SK-N-SH (cell line): Measurements from ENCODE around the gene CSNK1D. TPM values are rescaled to one million over a fixed set of nuclear protein-coding genes. Genes with fewer than 3 reads are reported as not detected.

ENCODE experiments used
- CTCF ChIA-PET: fragments of 300-600, 350-600 bp; formaldehyde crosslinking; extraction: SDS; loops from one replicate; lab custom pipeline; 2021; lab: Yijun Ruan, JAX
- POLR2A ChIA-PET: fragments of 350-600 bp; sonication (Branson Sonifier 250); formaldehyde crosslinking; extraction: SDS; loops from one replicate; lab custom pipeline; 2020; ENCODE audit warnings: antibody characterized with exemption, inconsistent platforms; lab: Yijun Ruan, JAX
- DNase-seq: peaks from one replicate; pipeline ENCODE4 v3.0.0; 2012
- H2AFZ ChIP-seq: fragments of 200-600 bp; sonication (generic); 2 replicates; pipeline ENCODE4 v1.8.1; 2016; ENCODE audit warnings: antibody characterized with exemption, mild to moderate bottlenecking, low read depth
- H3F3A ChIP-seq: fragments of 200-600 bp; sonication (generic); replicated peaks from 2 replicates; pipeline ENCODE3; 2016; ENCODE audit warnings: antibody characterized with exemption, mild to moderate bottlenecking; ENCODE audit not compliant: insufficient read depth
- H3K27ac ChIP-seq, 2 experiments: fragments of 200-500 bp in 1 of 2; fragments of 200-600 bp in 1 of 2; sonication (Bioruptor generic) in 1 of 2; sonication (generic), shearing (Covaris generic) in 1 of 2; 2 replicates each; pipeline versions ENCODE4 v1.5.1 to v1.6.1; 2014 to 2016; ENCODE audit warnings: low read depth in 2 of 2, inconsistent platforms in 1 of 2, low read length in 1 of 2, mild to moderate bottlenecking in 1 of 2, mixed read lengths in 1 of 2
- H3K27me3 ChIP-seq: fragments of 200-600 bp; sonication (generic), shearing (Covaris generic); 2 replicates; pipeline ENCODE4 v1.6.1; 2016; ENCODE audit warnings: mixed run types; ENCODE audit not compliant: insufficient read depth
- H3K36me3 ChIP-seq, 2 experiments: fragments of 200-500 bp in 1 of 2; fragments of 200-600 bp in 1 of 2; sonication (Bioruptor generic) in 1 of 2; sonication (generic) in 1 of 2; replicated peaks in 1 of 2; 2 replicates each; pipeline versions ENCODE3 to v1.5.1; 2014 to 2016; ENCODE audit warnings: low read length in 1 of 2, mild to moderate bottlenecking in 1 of 2; ENCODE audit not compliant: insufficient read depth in 2 of 2, control insufficient read depth in 1 of 2
- H3K4me1 ChIP-seq, 2 experiments: fragments of 200-500 bp in 1 of 2; fragments of 200-600 bp in 1 of 2; sonication (Bioruptor generic) in 1 of 2; sonication (generic), shearing (Covaris generic) in 1 of 2; 2 replicates each; pipeline versions ENCODE4 v1.5.1 to v1.6.1; 2014 to 2016; ENCODE audit warnings: low read depth in 1 of 2, low read length in 1 of 2, mixed run types in 1 of 2; ENCODE audit not compliant: insufficient read depth in 2 of 2, control insufficient read depth in 1 of 2
- H3K4me2 ChIP-seq: fragments of 200-600 bp; sonication (generic), shearing (Covaris generic); 2 replicates; pipeline ENCODE4 v1.6.1; 2017; ENCODE audit warnings: mixed run types
- H3K4me3 ChIP-seq, 2 experiments: fragments of 200-500 bp in 1 of 2; fragments of 200-600 bp in 1 of 2; sonication (Bioruptor generic) in 1 of 2; sonication (generic), shearing (Covaris generic) in 1 of 2; 2 replicates each; pipeline versions ENCODE4 v1.5.1 to v1.8.1; 2014 to 2016; ENCODE audit warnings: low read depth in 2 of 2, inconsistent platforms in 1 of 2, low read length in 1 of 2, mild to moderate bottlenecking in 1 of 2, mixed read lengths in 1 of 2, moderate library complexity in 1 of 2
- H3K79me2 ChIP-seq: fragments of 200-600 bp; sonication (generic); 2 replicates; pipeline ENCODE4 v1.8.1; 2017; ENCODE audit warnings: mild to moderate bottlenecking; ENCODE audit not compliant: insufficient read depth
- H3K9ac ChIP-seq: fragments of 200-600 bp; sonication (generic); 2 replicates; pipeline ENCODE4 v1.6.1; 2017; ENCODE audit warnings: mixed run types
- H3K9me2 ChIP-seq: fragments of 200-600 bp; sonication (generic); 2 replicates; pipeline ENCODE4 v1.6.1; 2017; ENCODE audit warnings: mixed run types
- H3K9me3 ChIP-seq: fragments of 200-600 bp; sonication (generic); 2 replicates; pipeline ENCODE4 v1.6.1; 2017; ENCODE audit warnings: mixed run types, mild to moderate bottlenecking, moderate library complexity
- H4K20me1 ChIP-seq: fragments of 200-600 bp; sonication (generic); 2 replicates; pipeline ENCODE4 v1.6.1; 2017; ENCODE audit warnings: mild to moderate bottlenecking, mixed run types; ENCODE audit not compliant: insufficient read depth
- MXI1 ChIP-seq: IDR thresholded peaks from 2 replicates; pipeline ENCODE4 v1.6.1; 2012; ENCODE audit warnings: mild to moderate bottlenecking, low read depth, low read length, improper control_type of control experiment
- NRF1 ChIP-seq: IDR thresholded peaks from 2 replicates; pipeline ENCODE4 v1.6.1; 2012; ENCODE audit warnings: low read depth, mild to moderate bottlenecking, low read length
- POLR2AphosphoS5 ChIP-seq: IDR thresholded peaks from 2 replicates; pipeline ENCODE4 v1.6.1; 2012; ENCODE audit warnings: low read depth, low read length
- RAD21 ChIP-seq: IDR thresholded peaks from 2 replicates; pipeline ENCODE4 v1.6.1; 2012; ENCODE audit warnings: mild to moderate bottlenecking, low read length
- RCOR1 ChIP-seq: fragments of 150-350 bp; IDR thresholded peaks from 2 replicates; pipeline ENCODE4 v1.6.1; 2017; ENCODE audit warnings: antibody characterized with exemption, low read length
- RFX5 ChIP-seq: IDR thresholded peaks from 2 replicates; pipeline ENCODE4 v1.6.1; 2012; ENCODE audit warnings: mild to moderate bottlenecking, improper control_type of control experiment, low read length
- SMC3 ChIP-seq: IDR thresholded peaks from 2 replicates; pipeline ENCODE4 v1.6.1; 2012; ENCODE audit warnings: low read depth, low read length, improper control_type of control experiment
- WGBS: methylation state at CpG from one replicate; pipeline ENCODE4 v1.1.6; 2017; ENCODE audit warnings: low lambda C conversion rate; 5-methylcytosine and 5-hydroxymethylcytosine counted together
- polyA plus RNA-seq, 3 experiments: library from polyadenylated mRNA; depleted of rRNA; stranded (reverse); fragments of >200 nt; gene quantifications; 2 replicates each; pipeline ENCODE4 v1.2.3, GENCODE V29; 2012
- TF ChIP-seq, protein P1 (sequence below): fragments of 150-350 bp; IDR thresholded peaks from 2 replicates; pipeline ENCODE4 v1.6.1; 2016; ENCODE audit warnings: mild to moderate bottlenecking, low read depth, low read length
- TF ChIP-seq, protein P2 (sequence below): IDR thresholded peaks from 2 replicates; pipeline ENCODE4 v1.4.0; 2012; ENCODE audit warnings: low read depth
- TF ChIP-seq, protein P3 (sequence below): IDR thresholded peaks from 2 replicates; pipeline ENCODE4 v1.6.1; 2012; ENCODE audit warnings: mild to moderate bottlenecking, low read depth, low read length, moderate library complexity

Gene CSNK1D
- polyA plus RNA-seq, 1 of the 3 experiments (the other 2 are of a cell fraction), result 216 TPM

DNA sequence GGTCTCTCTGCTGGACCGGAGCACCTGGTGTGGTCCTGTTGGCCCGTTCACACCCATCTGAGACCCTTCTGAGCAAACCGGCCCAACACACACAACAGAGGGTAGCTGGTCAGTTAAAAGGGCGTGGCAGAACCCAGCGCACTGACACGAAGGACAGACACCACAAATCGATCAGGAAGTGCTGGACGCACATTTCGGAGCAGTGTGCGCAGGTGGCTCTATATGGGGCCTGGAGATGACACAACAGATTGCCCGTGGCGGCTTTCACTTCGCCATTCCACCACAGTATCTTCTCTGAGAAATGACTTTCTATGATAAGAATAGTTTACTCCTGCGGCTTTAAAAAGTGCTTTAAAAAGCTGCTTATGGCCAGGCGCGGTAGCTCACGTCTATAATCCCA lies 73.4 kb downstream of the CSNK1D start:
- Histone ChIP-seq H3K4me1 (peaks cover 5 to 6% of the 10 kb centered on the region in 2 experiments; a peak in 2 of 4 replicates), H3F3A (peaks cover 6% of the 10 kb centered on the region), H3K9me3 (no peaks in the 10 kb centered on the region), H3K27me3 (no peaks in the 10 kb centered on the region), H3K27ac (no peak overlapping the region), H3K79me2 (peaks cover 14% of the 10 kb centered on the region; the same call in 1 of the 2 replicates), H3K4me2 (no peak overlapping the region), H3K9ac (no peak overlapping the region), H4K20me1 (0 out of 2 replicates have a peak, but pooled peaks cover 3% of the 10 kb centered on the region), H2AFZ (no peak overlapping the region), H3K9me2 (no peaks in the 10 kb centered on the region), H3K4me3 (no peak overlapping the region), H3K36me3 (peaks cover 23 to 44% of the 10 kb centered on the region in 2 experiments)
- POLR2A ChIA-PET, result no interaction called here
- DNase-seq, result no peak
- WGBS, result 95% methylated on average over 17 of the region's 17 CpGs
- TF ChIP-seq, protein P1, sequence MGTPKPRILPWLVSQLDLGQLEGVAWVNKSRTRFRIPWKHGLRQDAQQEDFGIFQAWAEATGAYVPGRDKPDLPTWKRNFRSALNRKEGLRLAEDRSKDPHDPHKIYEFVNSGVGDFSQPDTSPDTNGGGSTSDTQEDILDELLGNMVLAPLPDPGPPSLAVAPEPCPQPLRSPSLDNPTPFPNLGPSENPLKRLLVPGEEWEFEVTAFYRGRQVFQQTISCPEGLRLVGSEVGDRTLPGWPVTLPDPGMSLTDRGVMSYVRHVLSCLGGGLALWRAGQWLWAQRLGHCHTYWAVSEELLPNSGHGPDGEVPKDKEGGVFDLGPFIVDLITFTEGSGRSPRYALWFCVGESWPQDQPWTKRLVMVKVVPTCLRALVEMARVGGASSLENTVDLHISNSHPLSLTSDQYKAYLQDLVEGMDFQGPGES, result no peak
- no peak for TF ChIP-seq RAD21
- no peak for TF ChIP-seq MXI1
- TF ChIP-seq SMC3, result no peak
- TF ChIP-seq RFX5, result no peak
- TF ChIP-seq, protein P2, sequence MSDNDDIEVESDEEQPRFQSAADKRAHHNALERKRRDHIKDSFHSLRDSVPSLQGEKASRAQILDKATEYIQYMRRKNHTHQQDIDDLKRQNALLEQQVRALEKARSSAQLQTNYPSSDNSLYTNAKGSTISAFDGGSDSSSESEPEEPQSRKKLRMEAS, result no peak
- TF ChIP-seq, protein P3, sequence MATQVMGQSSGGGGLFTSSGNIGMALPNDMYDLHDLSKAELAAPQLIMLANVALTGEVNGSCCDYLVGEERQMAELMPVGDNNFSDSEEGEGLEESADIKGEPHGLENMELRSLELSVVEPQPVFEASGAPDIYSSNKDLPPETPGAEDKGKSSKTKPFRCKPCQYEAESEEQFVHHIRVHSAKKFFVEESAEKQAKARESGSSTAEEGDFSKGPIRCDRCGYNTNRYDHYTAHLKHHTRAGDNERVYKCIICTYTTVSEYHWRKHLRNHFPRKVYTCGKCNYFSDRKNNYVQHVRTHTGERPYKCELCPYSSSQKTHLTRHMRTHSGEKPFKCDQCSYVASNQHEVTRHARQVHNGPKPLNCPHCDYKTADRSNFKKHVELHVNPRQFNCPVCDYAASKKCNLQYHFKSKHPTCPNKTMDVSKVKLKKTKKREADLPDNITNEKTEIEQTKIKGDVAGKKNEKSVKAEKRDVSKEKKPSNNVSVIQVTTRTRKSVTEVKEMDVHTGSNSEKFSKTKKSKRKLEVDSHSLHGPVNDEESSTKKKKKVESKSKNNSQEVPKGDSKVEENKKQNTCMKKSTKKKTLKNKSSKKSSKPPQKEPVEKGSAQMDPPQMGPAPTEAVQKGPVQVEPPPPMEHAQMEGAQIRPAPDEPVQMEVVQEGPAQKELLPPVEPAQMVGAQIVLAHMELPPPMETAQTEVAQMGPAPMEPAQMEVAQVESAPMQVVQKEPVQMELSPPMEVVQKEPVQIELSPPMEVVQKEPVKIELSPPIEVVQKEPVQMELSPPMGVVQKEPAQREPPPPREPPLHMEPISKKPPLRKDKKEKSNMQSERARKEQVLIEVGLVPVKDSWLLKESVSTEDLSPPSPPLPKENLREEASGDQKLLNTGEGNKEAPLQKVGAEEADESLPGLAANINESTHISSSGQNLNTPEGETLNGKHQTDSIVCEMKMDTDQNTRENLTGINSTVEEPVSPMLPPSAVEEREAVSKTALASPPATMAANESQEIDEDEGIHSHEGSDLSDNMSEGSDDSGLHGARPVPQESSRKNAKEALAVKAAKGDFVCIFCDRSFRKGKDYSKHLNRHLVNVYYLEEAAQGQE, result no peak
- TF ChIP-seq NRF1, result no peak
- no peak for TF ChIP-seq RCOR1
- CTCF ChIA-PET, result interaction anchor here (1.1 to 2.9 kb wide), 3 partner anchors 37 to 170 kb away, joined by 3 to 12 read pairs (median 4); no protein-coding TSS in a partner anchor

DNA sequence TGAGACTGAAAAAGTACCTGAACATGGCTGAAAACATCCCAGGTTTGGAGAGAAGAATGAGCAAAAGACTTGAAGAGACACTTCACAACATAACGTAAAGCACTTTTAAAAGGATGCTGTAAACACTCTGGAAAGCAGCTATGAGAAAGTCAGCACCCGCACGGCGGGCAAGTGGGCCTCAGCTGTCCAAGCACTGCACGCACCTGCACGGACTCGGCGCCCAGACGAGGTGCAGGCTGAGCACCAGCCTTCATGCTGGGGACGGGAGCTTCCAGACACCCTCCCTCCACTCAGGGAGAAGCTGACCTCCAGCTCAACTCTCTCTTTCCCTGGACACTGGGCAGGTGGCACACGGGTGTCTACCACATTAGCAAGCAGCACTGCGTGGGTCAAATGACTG lies 74.0 kb downstream of the CSNK1D start:
- Histone ChIP-seq H3K9me2 (no peaks in the 10 kb centered on the region), H3K9ac (no peak overlapping the region), H2AFZ (no peak overlapping the region), H3K27ac (no peak overlapping the region), H3F3A (no peaks in the 10 kb centered on the region), H3K79me2 (peaks cover 10% of the 10 kb centered on the region; the same call in 1 of the 2 replicates), H3K27me3 (no peaks in the 10 kb centered on the region), H4K20me1 (no peaks in the 10 kb centered on the region), H3K4me2 (no peak overlapping the region), H3K9me3 (no peaks in the 10 kb centered on the region), H3K4me1 (no peaks in the 10 kb centered on the region; a peak in 1 of 4 replicates), H3K36me3 (peaks cover 28 to 50% of the 10 kb centered on the region in 2 experiments), H3K4me3 (no peak overlapping the region)
- ChIA-PET POLR2A (no interaction called here), CTCF (interaction anchor here (0.6 to 2.9 kb wide), 3 partner anchors 14 to 170 kb away, joined by 3 to 12 read pairs (median 3); partner anchors contain the start of gene CCDC57)
- WGBS, result 95% methylated on average over 7 of the region's 12 CpGs
- TF ChIP-seq POLR2AphosphoS5, result no peak
- TF ChIP-seq, protein P3, result no peak
- DNase-seq, result peak; percentile 11
